HG02759 (cell line): ENCODE results near the gene SCAMP5.

ENCODE experiments used
- ATAC-seq: cut with Tn5 transposase; IDR thresholded peaks from one replicate; pipeline ENCODE4 v1.9.1; 2021; ENCODE audit warnings: mild to moderate bottlenecking, moderate library complexity; ENCODE audit not compliant: unreplicated experiment

Gene SCAMP5

GRCh38 chr15:75021341-75021740, 26.0 kb downstream of the SCAMP5 start:
- ATAC-seq = no peak

GRCh38 chr15:75022783-75023180, 27.4 kb downstream of the SCAMP5 start:
- ATAC-seq = no peak

GRCh38 chr15:75023181-75023871, 28.0 kb downstream of the SCAMP5 start, which contains the start of gene PPCDC:
Gene PPCDC (plus strand): TSS chr15:75023590. CDS start chr15:75028319, 4,729 bp downstream.
- ATAC-seq = peak; percentile 90

- ATAC-seq = no peak
These were observed 28.7 kb downstream of the SCAMP5 start for GRCh38 chr15:75023872-75024636.

GRCh38 chr15:75025107-75025506, 29.7 kb downstream of the SCAMP5 start:
- ATAC-seq = no peak

GRCh38 chr15:75025548-75026260, 30.3 kb downstream of the SCAMP5 start:
- no peak for ATAC-seq

GRCh38 chr15:75027551-75027950, 32.2 kb downstream of the SCAMP5 start:
- no peak for ATAC-seq

- ATAC-seq = no peak
These were observed 33.6 kb downstream of the SCAMP5 start for GRCh38 chr15:75028991-75029377.

GRCh38 chr15:75029378-75030022, 34.1 kb downstream of the SCAMP5 start:
- ATAC-seq = peak; percentile 68

GRCh38 chr15:75030023-75030413, 34.7 kb downstream of the SCAMP5 start:
- no peak for ATAC-seq

GRCh38 chr15:75030424-75030823, 35.1 kb downstream of the SCAMP5 start:
- no peak for ATAC-seq

GRCh38 chr15:75031848-75032247, 36.5 kb downstream of the SCAMP5 start:
- ATAC-seq = no peak

- ATAC-seq = no peak
These were observed 37.0 kb downstream of the SCAMP5 start for GRCh38 chr15:75032395-75032794.

- ATAC-seq = no peak
These were observed 38.4 kb downstream of the SCAMP5 start for GRCh38 chr15:75033809-75034208.

GRCh38 chr15:75034615-75035014, 39.3 kb downstream of the SCAMP5 start:
- ATAC-seq = no peak

- ATAC-seq = no peak
These were observed 40.9 kb downstream of the SCAMP5 start for GRCh38 chr15:75036212-75036616.

- no peak for ATAC-seq
These were observed 42.3 kb downstream of the SCAMP5 start for GRCh38 chr15:75037685-75038084.

GRCh38 chr15:75038231-75038630, 42.9 kb downstream of the SCAMP5 start:
- no peak for ATAC-seq

GRCh38 chr15:75042730-75043508, 47.6 kb downstream of the SCAMP5 start:
- peak; percentile 72 for ATAC-seq

- ATAC-seq = peak; percentile 28
These were observed 48.3 kb downstream of the SCAMP5 start for GRCh38 chr15:75043509-75044257.
